H1 (cell line): Measurements from ENCODE around the gene JUP. TPM values are rescaled to one million over a fixed set of nuclear protein-coding genes. Genes with fewer than 3 reads are reported as not detected.

Experiments
- BCL11A ChIP-seq, 2 experiments: IDR thresholded peaks; one replicate each; pipeline ENCODE4 v1.6.1; 2011; ENCODE audit warnings: low read depth in 2 of 2, low read length in 2 of 2, mild to moderate bottlenecking in 2 of 2
- CBX5 ChIP-seq: fragments of 300-800, 300-1000 bp; sonication (generic); IDR thresholded peaks from 2 replicates; pipeline ENCODE4 v1.7.1; 2016; ENCODE audit warnings: antibody characterized with exemption, low read length, low read depth
- CBX8 ChIP-seq: fragments of 300-800, 300-1000 bp; sonication (generic); IDR thresholded peaks from 2 replicates; pipeline ENCODE4 v1.7.1; 2016; ENCODE audit warnings: low read depth, low read length, borderline replicate concordance
- CEBPB ChIP-seq: IDR thresholded peaks from 2 replicates; pipeline ENCODE4 v1.6.1; 2012; ENCODE audit warnings: low read depth, low read length
- EZH2 ChIP-seq: fragments of 200-600 bp; sonication (generic); IDR thresholded peaks from 2 replicates; pipeline ENCODE4 v1.7.1; 2012; ENCODE audit warnings: low read depth, mild to moderate bottlenecking, moderate library complexity, low read length, inconsistent platforms; ENCODE audit not compliant: severe bottlenecking
- NRF1 ChIP-seq: IDR thresholded peaks from 2 replicates; pipeline ENCODE4 v1.6.1; 2011; ENCODE audit warnings: mild to moderate bottlenecking, low read depth, low read length, improper control_type of control experiment
- SIRT6 ChIP-seq: IDR thresholded peaks from one replicate; pipeline ENCODE4 v1.7.1; 2012; ENCODE audit warnings: low read length, inconsistent platforms
- SP2 ChIP-seq: IDR thresholded peaks from 2 replicates; pipeline ENCODE4 v1.6.1; 2012; ENCODE audit warnings: mild to moderate bottlenecking, low read length, inconsistent platforms
- TEAD4 ChIP-seq: IDR thresholded peaks from 2 replicates; pipeline ENCODE4 v1.6.1; 2012; ENCODE audit warnings: low read depth, low read length, inconsistent platforms, mixed read lengths
- YY1 ChIP-seq: IDR thresholded peaks from 2 replicates; pipeline ENCODE4 v1.6.1; 2011; ENCODE audit warnings: low read depth, mild to moderate bottlenecking, low read length
- polyA plus RNA-seq, 7 experiments: library from polyadenylated mRNA; depleted of rRNA in 3 of 7; stranded (reverse) in 5 of 7; unstranded in 2 of 7; fragments of >200 nt in 5 of 7; fragments of 200-250 nt in 2 of 7; gene quantifications; 1 replicate in 5 of 7; 2 replicates in 1 of 7; 4 replicates in 1 of 7; pipeline versions ENCODE4 v1.2.1 to v1.2.3, GENCODE V29; 2011 to 2013; ENCODE audit warnings: missing spikeins in 2 of 7, mixed read lengths in 2 of 7
- total RNA-seq: library from RNA; stranded (reverse); fragmentation: NEBNext Ultra II Directional; extraction: Animal tissue kit (Norgen Biotek cat#: 25700); gene quantifications from 2 replicates; pipeline ENCODE4 v1.2.1, GENCODE V29; 2021
- TF ChIP-seq, protein P1 (sequence below): fragments of 300-600 bp; sonication (generic); IDR thresholded peaks from 2 replicates; pipeline ENCODE4 v1.7.1; 2012; ENCODE audit warnings: low read length, moderate library complexity, mild to moderate bottlenecking, inconsistent platforms; ENCODE audit not compliant: insufficient replicate concordance

JUP gene
- total and polyA plus RNA-seq, 2 of the 8 experiments (the other 6 are each of a cell fraction or from before 2014, with no cell fraction given): 62.8 to 102 TPM

DNA sequence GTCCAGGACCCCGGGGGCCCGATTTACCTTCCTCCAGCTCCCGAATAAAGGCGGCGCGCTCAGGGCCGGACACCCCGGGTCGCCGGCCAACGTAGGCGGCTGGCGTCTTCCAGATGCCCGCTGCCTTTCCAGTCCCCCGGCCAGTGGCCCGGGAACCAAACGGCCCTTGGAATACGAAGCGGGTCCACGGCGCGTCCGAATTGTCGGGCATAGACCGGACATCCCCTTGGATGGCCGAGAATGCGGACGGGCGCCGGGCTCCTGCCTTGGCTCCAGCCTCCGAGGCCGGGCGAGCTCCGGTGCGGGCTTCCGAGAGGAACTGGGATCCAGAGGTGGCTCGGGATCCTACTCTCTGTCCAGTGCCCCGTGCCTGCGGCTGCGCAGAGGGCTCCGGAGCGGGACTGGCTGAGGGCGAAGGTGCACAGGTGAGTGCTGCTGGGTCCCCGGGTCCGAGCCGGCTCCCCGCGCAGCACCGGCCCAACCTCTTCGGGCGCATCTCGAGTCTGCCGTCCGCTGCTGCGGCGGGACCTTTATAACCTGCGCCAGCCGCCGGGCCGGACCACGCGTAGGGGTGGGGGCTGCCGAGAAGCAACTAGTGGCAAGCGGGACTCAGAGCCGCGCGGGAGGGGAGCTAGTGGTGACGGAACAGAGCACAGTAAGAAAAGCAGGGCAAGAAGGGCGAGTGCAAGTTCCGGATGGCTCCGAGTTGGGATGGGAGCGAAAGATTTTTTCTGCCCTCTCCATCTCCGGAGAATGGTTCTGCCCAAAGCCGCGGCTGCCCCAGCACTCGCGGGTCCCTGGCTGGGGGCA lies 52.2 kb downstream of the JUP start, which contains the start of gene HAP1 (continued):
- TF ChIP-seq EZH2: peak; percentile 72
- TF ChIP-seq CBX8: no peak
- no peak for TF ChIP-seq CEBPB
- no peak for TF ChIP-seq SIRT6
- TF ChIP-seq TEAD4: no peak
- no peak for TF ChIP-seq BCL11A (IDR thresholded peaks at IDR 0.05; ENCODE audit: low read depth in 2 of 2, low read length in 2 of 2)
- TF ChIP-seq YY1: no peak
- TF ChIP-seq CBX5: no peak
- TF ChIP-seq, protein P1, sequence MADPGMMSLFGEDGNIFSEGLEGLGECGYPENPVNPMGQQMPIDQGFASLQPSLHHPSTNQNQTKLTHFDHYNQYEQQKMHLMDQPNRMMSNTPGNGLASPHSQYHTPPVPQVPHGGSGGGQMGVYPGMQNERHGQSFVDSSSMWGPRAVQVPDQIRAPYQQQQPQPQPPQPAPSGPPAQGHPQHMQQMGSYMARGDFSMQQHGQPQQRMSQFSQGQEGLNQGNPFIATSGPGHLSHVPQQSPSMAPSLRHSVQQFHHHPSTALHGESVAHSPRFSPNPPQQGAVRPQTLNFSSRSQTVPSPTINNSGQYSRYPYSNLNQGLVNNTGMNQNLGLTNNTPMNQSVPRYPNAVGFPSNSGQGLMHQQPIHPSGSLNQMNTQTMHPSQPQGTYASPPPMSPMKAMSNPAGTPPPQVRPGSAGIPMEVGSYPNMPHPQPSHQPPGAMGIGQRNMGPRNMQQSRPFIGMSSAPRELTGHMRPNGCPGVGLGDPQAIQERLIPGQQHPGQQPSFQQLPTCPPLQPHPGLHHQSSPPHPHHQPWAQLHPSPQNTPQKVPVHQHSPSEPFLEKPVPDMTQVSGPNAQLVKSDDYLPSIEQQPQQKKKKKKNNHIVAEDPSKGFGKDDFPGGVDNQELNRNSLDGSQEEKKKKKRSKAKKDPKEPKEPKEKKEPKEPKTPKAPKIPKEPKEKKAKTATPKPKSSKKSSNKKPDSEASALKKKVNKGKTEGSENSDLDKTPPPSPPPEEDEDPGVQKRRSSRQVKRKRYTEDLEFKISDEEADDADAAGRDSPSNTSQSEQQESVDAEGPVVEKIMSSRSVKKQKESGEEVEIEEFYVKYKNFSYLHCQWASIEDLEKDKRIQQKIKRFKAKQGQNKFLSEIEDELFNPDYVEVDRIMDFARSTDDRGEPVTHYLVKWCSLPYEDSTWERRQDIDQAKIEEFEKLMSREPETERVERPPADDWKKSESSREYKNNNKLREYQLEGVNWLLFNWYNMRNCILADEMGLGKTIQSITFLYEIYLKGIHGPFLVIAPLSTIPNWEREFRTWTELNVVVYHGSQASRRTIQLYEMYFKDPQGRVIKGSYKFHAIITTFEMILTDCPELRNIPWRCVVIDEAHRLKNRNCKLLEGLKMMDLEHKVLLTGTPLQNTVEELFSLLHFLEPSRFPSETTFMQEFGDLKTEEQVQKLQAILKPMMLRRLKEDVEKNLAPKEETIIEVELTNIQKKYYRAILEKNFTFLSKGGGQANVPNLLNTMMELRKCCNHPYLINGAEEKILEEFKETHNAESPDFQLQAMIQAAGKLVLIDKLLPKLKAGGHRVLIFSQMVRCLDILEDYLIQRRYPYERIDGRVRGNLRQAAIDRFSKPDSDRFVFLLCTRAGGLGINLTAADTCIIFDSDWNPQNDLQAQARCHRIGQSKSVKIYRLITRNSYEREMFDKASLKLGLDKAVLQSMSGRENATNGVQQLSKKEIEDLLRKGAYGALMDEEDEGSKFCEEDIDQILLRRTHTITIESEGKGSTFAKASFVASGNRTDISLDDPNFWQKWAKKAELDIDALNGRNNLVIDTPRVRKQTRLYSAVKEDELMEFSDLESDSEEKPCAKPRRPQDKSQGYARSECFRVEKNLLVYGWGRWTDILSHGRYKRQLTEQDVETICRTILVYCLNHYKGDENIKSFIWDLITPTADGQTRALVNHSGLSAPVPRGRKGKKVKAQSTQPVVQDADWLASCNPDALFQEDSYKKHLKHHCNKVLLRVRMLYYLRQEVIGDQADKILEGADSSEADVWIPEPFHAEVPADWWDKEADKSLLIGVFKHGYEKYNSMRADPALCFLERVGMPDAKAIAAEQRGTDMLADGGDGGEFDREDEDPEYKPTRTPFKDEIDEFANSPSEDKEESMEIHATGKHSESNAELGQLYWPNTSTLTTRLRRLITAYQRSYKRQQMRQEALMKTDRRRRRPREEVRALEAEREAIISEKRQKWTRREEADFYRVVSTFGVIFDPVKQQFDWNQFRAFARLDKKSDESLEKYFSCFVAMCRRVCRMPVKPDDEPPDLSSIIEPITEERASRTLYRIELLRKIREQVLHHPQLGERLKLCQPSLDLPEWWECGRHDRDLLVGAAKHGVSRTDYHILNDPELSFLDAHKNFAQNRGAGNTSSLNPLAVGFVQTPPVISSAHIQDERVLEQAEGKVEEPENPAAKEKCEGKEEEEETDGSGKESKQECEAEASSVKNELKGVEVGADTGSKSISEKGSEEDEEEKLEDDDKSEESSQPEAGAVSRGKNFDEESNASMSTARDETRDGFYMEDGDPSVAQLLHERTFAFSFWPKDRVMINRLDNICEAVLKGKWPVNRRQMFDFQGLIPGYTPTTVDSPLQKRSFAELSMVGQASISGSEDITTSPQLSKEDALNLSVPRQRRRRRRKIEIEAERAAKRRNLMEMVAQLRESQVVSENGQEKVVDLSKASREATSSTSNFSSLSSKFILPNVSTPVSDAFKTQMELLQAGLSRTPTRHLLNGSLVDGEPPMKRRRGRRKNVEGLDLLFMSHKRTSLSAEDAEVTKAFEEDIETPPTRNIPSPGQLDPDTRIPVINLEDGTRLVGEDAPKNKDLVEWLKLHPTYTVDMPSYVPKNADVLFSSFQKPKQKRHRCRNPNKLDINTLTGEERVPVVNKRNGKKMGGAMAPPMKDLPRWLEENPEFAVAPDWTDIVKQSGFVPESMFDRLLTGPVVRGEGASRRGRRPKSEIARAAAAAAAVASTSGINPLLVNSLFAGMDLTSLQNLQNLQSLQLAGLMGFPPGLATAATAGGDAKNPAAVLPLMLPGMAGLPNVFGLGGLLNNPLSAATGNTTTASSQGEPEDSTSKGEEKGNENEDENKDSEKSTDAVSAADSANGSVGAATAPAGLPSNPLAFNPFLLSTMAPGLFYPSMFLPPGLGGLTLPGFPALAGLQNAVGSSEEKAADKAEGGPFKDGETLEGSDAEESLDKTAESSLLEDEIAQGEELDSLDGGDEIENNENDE: no peak
- peak; percentile 39; the same call in 1 of the 2 replicates for TF ChIP-seq NRF1
- no peak for TF ChIP-seq SP2
